IMR-90 (cell line): ENCODE results near the gene RIMBP2. TPM values are rescaled to one million over a fixed set of nuclear protein-coding genes. Genes with fewer than 3 reads are reported as not detected.

ENCODE experiments used
- ATAC-seq: fragments of 200-7000 bp; cut with Tn5 transposase; 2 replicates; pipeline ENCODE4 v1.9.1; 2020; ENCODE audit warnings: low read depth, mild to moderate bottlenecking, moderate library complexity
- BruUV-seq: library from RNA; stranded (reverse); fragments of 400-500 nt; replicated peaks from 2 replicates; lab custom pipeline; 2021; lab: Mats Ljungman, UMichigan
- CTCF ChIA-PET: fragments of 300-600 bp; formaldehyde crosslinking; extraction: SDS; loops from one replicate; lab custom pipeline; 2021; ENCODE audit warnings: antibody characterized with exemption; lab: Yijun Ruan, JAX
- POLR2A ChIA-PET: fragments of 300-600 bp; sonication (Branson Sonifier 250); formaldehyde crosslinking; loops from one replicate; lab custom pipeline; 2022; ENCODE audit warnings: antibody characterized with exemption; ENCODE audit not compliant: unreplicated experiment; lab: Charles Lee
- DNase-seq: peaks from one replicate; pipeline ENCODE4 v3.0.0; 2013
- H2AFZ ChIP-seq: replicated peaks from 2 replicates; pipeline ENCODE3; 2013; ENCODE audit warnings: low read length, mild to moderate bottlenecking; ENCODE audit not compliant: poor library complexity
- H2AK5ac ChIP-seq: 2 replicates; pipeline ENCODE4 v1.6.1; 2013; ENCODE audit warnings: low read depth, low read length, inconsistent platforms
- H2AK9ac ChIP-seq: replicated peaks from 2 replicates; pipeline ENCODE3; 2013; ENCODE audit warnings: mild to moderate bottlenecking, low read depth, low read length, moderate library complexity; ENCODE audit not compliant: poor library complexity
- H2BK120ac ChIP-seq: 2 replicates; pipeline ENCODE4 v1.6.1; 2013; ENCODE audit warnings: low read depth, low read length, inconsistent platforms
- H2BK15ac ChIP-seq: 3 replicates; pipeline ENCODE4 v1.6.1; 2013; ENCODE audit warnings: low read depth, low read length, inconsistent platforms
- H2BK20ac ChIP-seq: 2 replicates; pipeline ENCODE4 v1.6.1; 2013; ENCODE audit warnings: low read depth, mild to moderate bottlenecking, inconsistent platforms, low read length, moderate library complexity
- H2BK5ac ChIP-seq: 2 replicates; pipeline ENCODE4 v1.6.1; 2013; ENCODE audit warnings: mild to moderate bottlenecking, low read depth, low read length, inconsistent platforms; ENCODE audit not compliant: poor library complexity, severe bottlenecking
- H3K14ac ChIP-seq: replicated peaks from 2 replicates; pipeline ENCODE4 v1.6.1; 2013; ENCODE audit warnings: low read depth, low read length, inconsistent platforms
- H3K18ac ChIP-seq: 2 replicates; pipeline ENCODE4 v1.6.1; 2013; ENCODE audit warnings: low read depth, low read length, control low read depth
- H3K23ac ChIP-seq: 2 replicates; pipeline ENCODE4 v1.6.1; 2013; ENCODE audit warnings: low read depth, low read length, inconsistent platforms
- H3K27ac ChIP-seq: 2 replicates; pipeline ENCODE4 v1.5.1; 2013; ENCODE audit warnings: mild to moderate bottlenecking, control low read depth, low read length; ENCODE audit not compliant: insufficient read depth
- H3K27me3 ChIP-seq: 2 replicates; pipeline ENCODE4 v1.6.1; 2013; ENCODE audit warnings: low read length; ENCODE audit not compliant: control insufficient read depth, insufficient read depth
- H3K36me3 ChIP-seq: 2 replicates; pipeline ENCODE4 v1.6.1; 2013; ENCODE audit warnings: low read length, mixed read lengths; ENCODE audit not compliant: control insufficient read depth, insufficient read depth
- H3K4ac ChIP-seq: 2 replicates; pipeline ENCODE4 v1.6.1; 2013; ENCODE audit warnings: low read depth, low read length, inconsistent platforms
- H3K4me1 ChIP-seq: 2 replicates; pipeline ENCODE4 v1.6.1; 2013; ENCODE audit warnings: low read length, mixed read lengths; ENCODE audit not compliant: control insufficient read depth, insufficient read depth
- H3K4me2 ChIP-seq: 2 replicates; pipeline ENCODE4 v1.6.1; 2013; ENCODE audit warnings: low read depth, mild to moderate bottlenecking, control low read depth, low read length, moderate library complexity
- H3K4me3 ChIP-seq: 2 replicates; pipeline ENCODE4 v1.5.1; 2013; ENCODE audit warnings: low read depth, mild to moderate bottlenecking, control low read depth, low read length, moderate library complexity; ENCODE audit not compliant: insufficient read depth
- H3K56ac ChIP-seq: 2 replicates; pipeline ENCODE4 v1.6.1; 2013; ENCODE audit warnings: low read length, inconsistent platforms; ENCODE audit not compliant: insufficient read depth; ENCODE audit errors: extremely low read depth
- H3K79me1 ChIP-seq, 2 experiments: 2 replicates each; pipeline ENCODE4 v1.6.1; 2013; ENCODE audit warnings: low read length in 2 of 2, inconsistent platforms in 1 of 2, low read depth in 1 of 2
- H3K9ac ChIP-seq: 2 replicates; pipeline ENCODE4 v1.6.1; 2013; ENCODE audit warnings: low read depth, low read length, control low read depth
- H3K9me1 ChIP-seq: 2 replicates; pipeline ENCODE4 v1.6.1; 2013; ENCODE audit warnings: low read length, inconsistent platforms; ENCODE audit not compliant: insufficient read depth
- H3K9me3 ChIP-seq: 2 replicates; pipeline ENCODE4 v1.6.1; 2013; ENCODE audit warnings: low read length; ENCODE audit not compliant: control insufficient read depth, insufficient read depth
- H4K20me1 ChIP-seq: 2 replicates; pipeline ENCODE4 v1.6.1; 2013; ENCODE audit warnings: low read length, inconsistent platforms; ENCODE audit not compliant: insufficient read depth
- H4K5ac ChIP-seq: 2 replicates; pipeline ENCODE4 v1.6.1; 2013; ENCODE audit warnings: mild to moderate bottlenecking, low read depth, low read length, control low read depth
- H4K8ac ChIP-seq, 2 experiments: 2 replicates each; pipeline ENCODE4 v1.6.1; 2013; ENCODE audit warnings: low read depth in 2 of 2, low read length in 2 of 2, control low read depth in 1 of 2, inconsistent platforms in 1 of 2
- H4K91ac ChIP-seq: 2 replicates; pipeline ENCODE4 v1.6.1; 2013; ENCODE audit warnings: low read depth, low read length, inconsistent platforms; ENCODE audit not compliant: insufficient read depth
- BHLHE40 ChIP-seq: fragments of 150-350 bp; IDR thresholded peaks from 2 replicates; pipeline ENCODE4 v1.6.1; 2016; ENCODE audit warnings: mild to moderate bottlenecking, low read depth, low read length
- CEBPB ChIP-seq: IDR thresholded peaks from 2 replicates; pipeline ENCODE4 v1.6.1; 2012; ENCODE audit warnings: low read depth, low read length, improper control_type of control experiment
- CHD1 ChIP-seq: IDR thresholded peaks from 2 replicates; pipeline ENCODE4 v1.6.1; 2012; ENCODE audit warnings: low read depth, low read length, improper control_type of control experiment
- MAFK ChIP-seq: IDR thresholded peaks from 2 replicates; pipeline ENCODE4 v1.6.1; 2012; ENCODE audit warnings: low read depth, low read length, improper control_type of control experiment
- MAZ ChIP-seq: IDR thresholded peaks from 2 replicates; pipeline ENCODE4 v1.6.1; 2012; ENCODE audit warnings: low read depth, mild to moderate bottlenecking, low read length, improper control_type of control experiment, moderate library complexity, borderline replicate concordance
- MXI1 ChIP-seq: IDR thresholded peaks from 2 replicates; pipeline ENCODE4 v1.6.1; 2012; ENCODE audit warnings: low read depth, mild to moderate bottlenecking, low read length, moderate library complexity, borderline replicate concordance
- POLR2A ChIP-seq: IDR thresholded peaks from 2 replicates; pipeline ENCODE4 v1.6.1; 2012; ENCODE audit warnings: mild to moderate bottlenecking, low read depth, low read length
- RAD21 ChIP-seq: IDR thresholded peaks from 2 replicates; pipeline ENCODE4 v1.6.1; 2012; ENCODE audit warnings: low read length, improper control_type of control experiment
- RFX5 ChIP-seq: IDR thresholded peaks from 2 replicates; pipeline ENCODE4 v1.8.0; 2012; ENCODE audit warnings: low read depth, mild to moderate bottlenecking, low read length, moderate library complexity
- SMC3 ChIP-seq: fragments of 150-350 bp; IDR thresholded peaks from 2 replicates; pipeline ENCODE4 v1.6.1; 2016; ENCODE audit warnings: low read depth, mild to moderate bottlenecking, antibody characterized with exemption, low read length, moderate library complexity
- WGBS, 2 experiments: methylation state at CpG; one replicate each; pipeline versions ENCODE4 v1.1.5 to v1.1.7; 2013; ENCODE audit warnings: missing lambda C conversion rate in 2 of 2; ENCODE audit not compliant: insufficient read length in 1 of 2; ENCODE audit errors: extremely low coverage in 2 of 2; 5-methylcytosine and 5-hydroxymethylcytosine counted together
- dilution Hi-C: fragments of 300-500 bp; cut with HindIII; formaldehyde crosslinking; loops from one replicate; pipeline ENCODE4 v1.14.3; 2018; ENCODE audit warnings: low sequenced_read_pairs; ENCODE audit not compliant: unreplicated experiment
- in situ Hi-C: fragments of 300-500 bp; cut with MboI; formaldehyde crosslinking; loops from 3 replicates; pipeline ENCODE4 v1.14.3; 2019; ENCODE audit warnings: low sequenced_read_pairs, inconsistent platforms, mixed read lengths
- intact Hi-C: fragments of 100-400 bp; cut with micrococcal nuclease; formaldehyde crosslinking; loops from 2 replicates; pipeline ENCODE4 v1.10.0; 2022
- polyA plus RNA-seq, 3 experiments: library from polyadenylated mRNA; depleted of rRNA; stranded (reverse); fragments of >200 nt; gene quantifications; 2 replicates each; pipeline ENCODE4 v1.2.3, GENCODE V29; 2012; ENCODE audit warnings: low replicate concordance in 1 of 3
- total RNA-seq: library from RNA; depleted of rRNA; stranded (reverse); fragments of >200 nt; gene quantifications from 2 replicates; pipeline ENCODE4 v1.2.3, GENCODE V29; 2012
- TF ChIP-seq, protein P1 (sequence below): conservative IDR thresholded peaks from 2 replicates; pipeline ENCODE4 v1.5.1; 2012; ENCODE audit warnings: mild to moderate bottlenecking, low read depth, low read length, improper control_type of control experiment
- TF ChIP-seq, protein P2 (sequence below): fragments of 150-350 bp; IDR thresholded peaks from 2 replicates; pipeline ENCODE4 v1.6.1; 2016; ENCODE audit warnings: low read depth, mild to moderate bottlenecking, low read length, moderate library complexity, borderline replicate concordance
- TF ChIP-seq, protein P3 (sequence below): fragments of 150-350 bp; IDR thresholded peaks from 2 replicates; pipeline ENCODE4 v1.6.1; 2017; ENCODE audit warnings: mild to moderate bottlenecking, antibody characterized with exemption, low read length, low read depth

The RIMBP2 gene
- total and polyA plus RNA-seq, 2 of the 4 experiments (the other 2 are of a cell fraction): not detected

DNA sequence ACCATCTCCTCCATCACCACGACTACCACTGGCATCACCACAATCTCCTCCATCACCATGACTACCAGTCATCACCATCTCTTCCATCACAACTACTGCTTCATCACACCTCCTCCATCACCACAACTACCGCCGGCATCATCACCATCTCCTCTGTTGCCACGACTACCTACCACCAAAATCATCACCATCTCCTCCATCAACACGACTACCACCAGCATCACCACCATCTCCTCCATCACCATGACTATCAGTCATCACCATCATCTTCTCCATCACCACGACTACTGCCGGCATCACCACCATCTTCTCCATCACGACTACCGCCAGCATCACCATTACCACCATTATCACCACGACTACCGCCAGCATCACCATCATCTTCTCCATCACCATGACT, 89.5 kb downstream of the RIMBP2 start:
- Histone ChIP-seq H2AK9ac (no peak overlapping the region), H3K4ac (no peak overlapping the region), H3K79me1 (no peaks in the 10 kb centered on the region), H3K56ac (no peak overlapping the region), H2AK5ac (no peak overlapping the region), H3K9me3 (peaks cover 25% of the 10 kb centered on the region), H4K20me1 (no peaks in the 10 kb centered on the region), H3K14ac (no peak overlapping the region), H4K8ac (no peak overlapping the region), H3K36me3 (no peaks in the 10 kb centered on the region), H2BK120ac (no peak overlapping the region), H2AFZ (no peak overlapping the region), H3K4me1 (no peaks in the 10 kb centered on the region), H3K27me3 (no peaks in the 10 kb centered on the region), H3K9ac (no peak overlapping the region), H4K5ac (no peak overlapping the region), H3K9me1 (no peaks in the 10 kb centered on the region), H3K27ac (no peak overlapping the region), H2BK15ac (no peak overlapping the region), H2BK5ac (no peak overlapping the region), H3K4me3 (no peak overlapping the region), H3K4me2 (no peak overlapping the region), H2BK20ac (no peak overlapping the region), H3K23ac (no peak overlapping the region), H4K91ac (no peak overlapping the region), H3K18ac (no peak overlapping the region)
- no TSS peak for BruUV-seq
- no peak for DNase-seq
- intact Hi-C loops: no loop called here
- WGBS, 2 experiments: 57% methylated on average over 11 of the region's 11 CpGs; no CpG with 5 or more reads in 1 of the 2 experiments
- dilution Hi-C loops: no loop called here
- ATAC-seq: no peak
- ChIA-PET CTCF (no interaction called here), POLR2A (no interaction called here)
- in situ Hi-C loops: no loop called here
- no peak for TF ChIP-seq SMC3
- no peak for TF ChIP-seq RAD21
- TF ChIP-seq MAFK: no peak
- no peak for TF ChIP-seq RFX5
- TF ChIP-seq, protein P1, sequence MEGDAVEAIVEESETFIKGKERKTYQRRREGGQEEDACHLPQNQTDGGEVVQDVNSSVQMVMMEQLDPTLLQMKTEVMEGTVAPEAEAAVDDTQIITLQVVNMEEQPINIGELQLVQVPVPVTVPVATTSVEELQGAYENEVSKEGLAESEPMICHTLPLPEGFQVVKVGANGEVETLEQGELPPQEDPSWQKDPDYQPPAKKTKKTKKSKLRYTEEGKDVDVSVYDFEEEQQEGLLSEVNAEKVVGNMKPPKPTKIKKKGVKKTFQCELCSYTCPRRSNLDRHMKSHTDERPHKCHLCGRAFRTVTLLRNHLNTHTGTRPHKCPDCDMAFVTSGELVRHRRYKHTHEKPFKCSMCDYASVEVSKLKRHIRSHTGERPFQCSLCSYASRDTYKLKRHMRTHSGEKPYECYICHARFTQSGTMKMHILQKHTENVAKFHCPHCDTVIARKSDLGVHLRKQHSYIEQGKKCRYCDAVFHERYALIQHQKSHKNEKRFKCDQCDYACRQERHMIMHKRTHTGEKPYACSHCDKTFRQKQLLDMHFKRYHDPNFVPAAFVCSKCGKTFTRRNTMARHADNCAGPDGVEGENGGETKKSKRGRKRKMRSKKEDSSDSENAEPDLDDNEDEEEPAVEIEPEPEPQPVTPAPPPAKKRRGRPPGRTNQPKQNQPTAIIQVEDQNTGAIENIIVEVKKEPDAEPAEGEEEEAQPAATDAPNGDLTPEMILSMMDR: no peak
- no peak for TF ChIP-seq MXI1
- TF ChIP-seq CEBPB: no peak
- TF ChIP-seq, protein P2, sequence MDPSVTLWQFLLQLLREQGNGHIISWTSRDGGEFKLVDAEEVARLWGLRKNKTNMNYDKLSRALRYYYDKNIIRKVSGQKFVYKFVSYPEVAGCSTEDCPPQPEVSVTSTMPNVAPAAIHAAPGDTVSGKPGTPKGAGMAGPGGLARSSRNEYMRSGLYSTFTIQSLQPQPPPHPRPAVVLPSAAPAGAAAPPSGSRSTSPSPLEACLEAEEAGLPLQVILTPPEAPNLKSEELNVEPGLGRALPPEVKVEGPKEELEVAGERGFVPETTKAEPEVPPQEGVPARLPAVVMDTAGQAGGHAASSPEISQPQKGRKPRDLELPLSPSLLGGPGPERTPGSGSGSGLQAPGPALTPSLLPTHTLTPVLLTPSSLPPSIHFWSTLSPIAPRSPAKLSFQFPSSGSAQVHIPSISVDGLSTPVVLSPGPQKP: no peak
- TF ChIP-seq MAZ: no peak
- TF ChIP-seq CHD1: no peak
- TF ChIP-seq BHLHE40: no peak
- no peak for TF ChIP-seq POLR2A
- TF ChIP-seq, protein P3, sequence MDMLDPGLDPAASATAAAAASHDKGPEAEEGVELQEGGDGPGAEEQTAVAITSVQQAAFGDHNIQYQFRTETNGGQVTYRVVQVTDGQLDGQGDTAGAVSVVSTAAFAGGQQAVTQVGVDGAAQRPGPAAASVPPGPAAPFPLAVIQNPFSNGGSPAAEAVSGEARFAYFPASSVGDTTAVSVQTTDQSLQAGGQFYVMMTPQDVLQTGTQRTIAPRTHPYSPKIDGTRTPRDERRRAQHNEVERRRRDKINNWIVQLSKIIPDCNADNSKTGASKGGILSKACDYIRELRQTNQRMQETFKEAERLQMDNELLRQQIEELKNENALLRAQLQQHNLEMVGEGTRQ: no peak
